Measurements from ENCODE around the gene MR1. TPM values are rescaled to one million over a fixed set of nuclear protein-coding genes. Genes with fewer than 3 reads are reported as not detected.

MR1 gene
- total RNA-seq, 1 donor from 2014 or later: 4.8 TPM

- no peak for DNase-seq
- Histone ChIP-seq H3K4me3 (no peak overlapping the region), H3K27ac (replicated peaks) (peak overlapping the region; percentile 94), H3K36me3 (no peaks in the 10 kb centered on the region), H3K4me1 (peaks cover 68% of the 10 kb centered on the region), H3K9me3 (replicated peaks) (no peaks in the 10 kb centered on the region), H3K27me3 (ENCODE audit: low read depth) (no peaks in the 10 kb centered on the region)
- TF ChIP-seq CTCF (IDR thresholded peaks at IDR 0.05; ENCODE audit: borderline replicate concordance): no peak
- intact Hi-C loops (cut with micrococcal nuclease): no loop called here
Observed at GRCh38 chr1:181107711-181108110, 73.9 kb downstream of the MR1 start.

GRCh38 chr1:181108304-181108867, 74.6 kb downstream of the MR1 start:
- intact Hi-C loops (cut with micrococcal nuclease): no loop called here
- H3K27ac ChIP-seq (replicated peaks): peak overlapping the region; percentile 94

GRCh38 chr1:181110013-181110412, 76.2 kb downstream of the MR1 start:
- Histone ChIP-seq H3K27ac (replicated peaks) (no peak overlapping the region), H3K9me3 (replicated peaks) (no peaks in the 10 kb centered on the region), H3K27me3 (ENCODE audit: low read depth) (no peaks in the 10 kb centered on the region), H3K4me1 (peaks cover 61% of the 10 kb centered on the region), H3K4me3 (no peak overlapping the region), H3K36me3 (no peaks in the 10 kb centered on the region)
- no peak for DNase-seq
- no peak for TF ChIP-seq CTCF (IDR thresholded peaks at IDR 0.05; ENCODE audit: borderline replicate concordance)
- intact Hi-C loops (cut with micrococcal nuclease): no loop called here

More at GRCh38 chr1:181108304-181108867, 74.6 kb downstream of the MR1 start:
- no peak for TF ChIP-seq CTCF (IDR thresholded peaks at IDR 0.05; ENCODE audit: borderline replicate concordance)
- no peaks in the 10 kb centered on the region for H3K9me3 ChIP-seq (replicated peaks)
- no peaks in the 10 kb centered on the region for H3K27me3 ChIP-seq (ENCODE audit: low read depth)
- H3K36me3 ChIP-seq: no peaks in the 10 kb centered on the region
- DNase-seq: no peak
- peaks cover 68% of the 10 kb centered on the region for H3K4me1 ChIP-seq
- H3K4me3 ChIP-seq: no peak overlapping the region

Other genes starting within 250 kb of the MR1 start
- gene KIAA1614, start 121.1 kb upstream of the MR1 start, total RNA-seq: 9.1 TPM
- 7.2 TPM for gene STX6, start 11.1 kb upstream of the MR1 start, total RNA-seq
- 22.1 TPM for gene IER5, start 54.7 kb downstream of the MR1 start, total RNA-seq

All from left ventricle myocardium inferior (tissue), 1 donor.